ENCODE data around the gene NSUN6.
"Not testable (repeated sequence)": the region's sequence is repeated elsewhere in the genome, so short reads cannot be mapped to it uniquely, and the experiment has no call there.

NSUN6 gene

DNA sequence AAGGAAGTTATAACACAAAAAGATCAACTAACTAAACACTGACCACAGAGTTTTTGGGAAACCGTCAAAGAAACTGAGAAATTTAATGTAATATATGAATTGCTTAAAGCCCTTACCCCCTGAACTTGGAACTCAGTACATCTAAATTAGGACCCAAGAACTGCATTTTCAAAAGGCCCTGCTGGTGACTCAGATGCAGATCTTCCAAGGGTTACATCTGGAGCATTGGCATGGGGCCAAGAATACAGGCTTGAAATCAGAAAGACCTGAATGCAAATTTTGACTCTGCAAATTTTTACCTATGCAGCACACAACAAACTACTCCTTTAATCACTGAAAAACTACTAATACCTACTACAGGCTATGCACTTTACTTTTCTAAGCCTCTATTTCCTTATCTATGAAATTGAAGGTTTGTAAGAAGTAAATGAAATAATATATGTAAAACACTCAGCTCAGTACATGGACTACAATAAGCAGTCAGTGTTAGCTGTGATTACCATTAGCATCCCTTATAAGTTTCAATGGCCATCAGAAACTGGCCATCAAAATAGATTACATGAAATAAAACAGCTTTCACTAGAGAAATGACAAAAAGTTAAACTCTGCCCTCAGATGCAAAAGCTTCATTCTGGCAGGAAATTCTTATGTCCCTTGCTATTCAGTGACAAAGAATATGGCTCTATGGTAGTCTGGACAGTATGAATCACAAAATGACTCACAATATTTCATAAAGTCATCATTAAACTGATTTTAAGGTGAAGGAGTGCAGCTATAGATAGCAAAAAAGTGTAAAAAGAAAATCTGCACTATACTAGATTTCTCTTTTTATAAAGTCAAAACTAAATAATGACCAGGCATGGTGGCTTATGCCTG lies 43.6 kb downstream of the NSUN6 start:
- no peak for TF ChIP-seq ZNF274 (IDR thresholded peaks at IDR 0.05; ENCODE audit: low read depth, low read length)
- no peak overlapping the region for H3K4me3 ChIP-seq (ENCODE audit: low read length)

DNA sequence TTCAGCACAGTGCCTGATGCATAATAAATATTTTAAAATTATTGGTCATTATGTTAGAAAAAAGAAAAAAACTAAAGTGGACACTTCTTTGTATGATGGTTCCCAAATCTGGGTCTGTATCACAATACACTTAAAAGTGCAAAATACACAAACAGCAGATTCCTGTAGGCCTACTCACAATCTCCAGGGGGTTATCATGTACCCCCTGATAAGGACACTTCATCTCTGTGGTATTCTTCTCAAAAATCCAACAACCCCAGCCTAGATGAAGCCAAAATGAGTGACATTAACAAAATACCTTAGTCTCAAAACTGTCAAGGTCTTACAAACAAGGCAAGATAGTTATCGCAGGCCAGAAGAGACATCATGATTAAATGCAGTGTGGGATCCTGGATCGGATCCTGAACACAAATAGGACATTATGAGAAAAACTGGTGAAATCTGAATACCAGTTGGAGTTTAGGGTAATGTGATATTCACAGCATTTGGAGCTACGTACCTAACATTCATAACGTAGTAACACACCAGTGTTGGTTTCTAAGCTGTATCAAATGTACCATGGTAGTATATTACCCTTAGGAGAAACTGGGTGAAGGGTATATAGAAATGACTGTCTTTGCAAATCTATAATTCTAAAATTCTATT lies 45.2 kb downstream of the NSUN6 start:
- no peak overlapping the region for H3K4me3 ChIP-seq (ENCODE audit: low read length)
- no peak for TF ChIP-seq ZNF274 (IDR thresholded peaks at IDR 0.05; ENCODE audit: low read depth, low read length)

DNA sequence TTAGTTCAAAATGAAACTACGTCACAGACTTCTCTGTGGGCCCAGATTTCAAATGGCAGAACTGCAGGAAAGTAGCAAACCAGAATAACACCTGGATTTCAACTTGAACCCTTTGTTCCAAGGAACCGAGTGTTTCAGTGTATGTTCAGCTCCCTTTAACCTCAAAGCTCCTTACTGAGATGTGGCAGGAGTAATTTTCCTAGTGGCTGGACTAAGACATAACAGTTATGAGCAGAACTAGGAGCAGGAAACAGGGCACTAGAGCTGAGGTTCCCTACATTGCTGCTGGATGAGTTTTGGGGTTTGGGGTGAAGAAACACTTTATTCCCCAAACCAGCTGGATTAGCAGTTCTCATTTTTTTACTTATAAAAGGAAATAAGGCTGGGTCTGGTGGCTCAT lies 50.1 kb downstream of the NSUN6 start:
- H3K4me3 ChIP-seq (ENCODE audit: low read length) = no peak overlapping the region
- TF ChIP-seq ZNF274 (IDR thresholded peaks at IDR 0.05; ENCODE audit: low read depth, low read length) = no peak

DNA sequence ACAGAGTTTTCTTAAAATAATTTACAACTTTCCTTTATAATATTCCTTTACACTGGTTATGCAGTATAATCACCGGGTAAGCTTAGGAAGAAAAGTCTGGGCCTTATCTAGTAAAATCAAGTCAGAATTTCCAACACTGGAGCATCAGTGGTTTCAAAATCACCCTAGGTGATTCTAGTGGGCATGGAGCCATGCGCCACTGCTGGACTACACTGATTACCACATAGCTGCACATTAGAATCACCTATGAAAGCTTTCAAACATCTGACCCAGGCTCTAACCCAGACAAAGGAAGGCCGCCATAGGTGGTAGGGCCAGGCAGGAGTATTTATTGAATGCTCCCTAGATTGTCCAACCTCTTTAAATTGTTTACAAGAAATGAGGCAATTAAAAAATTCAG lies 52.0 kb downstream of the NSUN6 start:
- no peak for TF ChIP-seq ZNF274 (IDR thresholded peaks at IDR 0.05; ENCODE audit: low read depth, low read length)
- no peak overlapping the region for H3K4me3 ChIP-seq (ENCODE audit: low read length)

DNA sequence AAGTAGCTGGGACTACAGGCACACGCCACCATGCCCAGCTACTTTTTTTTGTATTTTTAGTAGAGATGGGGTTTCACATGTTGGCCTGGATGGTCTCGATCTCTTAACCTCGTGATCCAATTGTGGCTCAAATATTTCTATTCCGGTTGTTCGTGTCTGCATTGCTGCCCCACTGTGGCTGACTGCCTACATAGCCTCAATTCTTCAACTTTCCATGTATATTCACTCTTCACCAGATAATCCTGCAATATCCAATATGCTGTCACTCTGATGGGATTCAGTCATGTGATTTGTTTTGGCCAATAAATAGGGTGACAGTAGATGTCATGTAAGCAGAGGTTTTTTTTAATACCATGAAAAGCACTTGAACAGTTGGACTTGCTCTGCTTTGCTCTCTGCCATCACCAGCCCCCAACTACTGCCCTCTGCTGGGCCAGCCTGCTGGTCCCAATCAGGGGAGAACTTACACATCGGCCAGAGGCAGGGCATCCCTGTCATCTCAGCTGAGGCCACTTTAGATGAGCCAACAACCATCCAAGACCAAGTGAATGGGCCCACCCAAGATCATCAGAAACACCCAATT lies 56.7 kb downstream of the NSUN6 start:
- no peak for TF ChIP-seq ZNF274 (IDR thresholded peaks at IDR 0.05; ENCODE audit: low read depth, low read length)
- no peak overlapping the region for H3K4me3 ChIP-seq (ENCODE audit: low read length)

DNA sequence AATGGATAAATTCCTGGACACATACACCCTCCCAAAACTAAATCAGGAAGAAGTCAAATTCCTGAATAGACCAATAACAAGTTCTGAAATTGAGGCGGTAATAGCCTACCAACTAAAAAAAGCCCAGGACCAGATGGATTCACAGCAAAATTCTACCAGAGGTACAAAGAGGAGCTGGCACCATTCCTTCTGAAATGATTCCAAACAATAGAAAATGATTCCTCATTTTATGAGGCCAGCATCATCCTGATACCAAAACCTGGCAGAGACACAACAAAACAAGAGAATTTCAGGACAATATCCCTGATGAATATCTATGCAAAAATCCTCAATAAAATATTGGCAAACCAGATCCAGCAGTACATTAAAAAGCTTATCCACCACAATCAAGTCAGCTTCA lies 60.2 kb downstream of the NSUN6 start:
- not testable (repeated sequence) for H3K4me3 ChIP-seq (ENCODE audit: low read length)

DNA sequence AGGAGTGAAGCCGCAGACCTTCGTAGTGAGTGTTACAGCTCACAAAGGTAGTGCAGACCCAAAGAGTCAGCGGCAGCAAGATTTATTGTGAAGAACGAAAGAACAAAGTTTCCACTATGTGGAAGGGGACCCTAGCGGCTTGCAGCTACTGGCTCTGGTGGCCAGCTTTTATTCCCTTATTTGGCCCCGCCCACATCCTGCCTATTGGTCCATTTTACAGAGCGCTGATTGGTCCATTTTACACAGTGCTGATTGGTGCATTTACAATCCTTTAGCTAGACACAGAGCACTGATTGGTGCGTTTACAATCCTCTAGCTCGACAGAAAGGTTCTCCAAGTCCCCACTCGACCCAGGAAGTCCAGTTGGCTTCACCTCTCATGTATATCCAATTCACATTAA lies 64.8 kb downstream of the NSUN6 start:
- not testable (repeated sequence) for H3K4me3 ChIP-seq (ENCODE audit: low read length)

DNA sequence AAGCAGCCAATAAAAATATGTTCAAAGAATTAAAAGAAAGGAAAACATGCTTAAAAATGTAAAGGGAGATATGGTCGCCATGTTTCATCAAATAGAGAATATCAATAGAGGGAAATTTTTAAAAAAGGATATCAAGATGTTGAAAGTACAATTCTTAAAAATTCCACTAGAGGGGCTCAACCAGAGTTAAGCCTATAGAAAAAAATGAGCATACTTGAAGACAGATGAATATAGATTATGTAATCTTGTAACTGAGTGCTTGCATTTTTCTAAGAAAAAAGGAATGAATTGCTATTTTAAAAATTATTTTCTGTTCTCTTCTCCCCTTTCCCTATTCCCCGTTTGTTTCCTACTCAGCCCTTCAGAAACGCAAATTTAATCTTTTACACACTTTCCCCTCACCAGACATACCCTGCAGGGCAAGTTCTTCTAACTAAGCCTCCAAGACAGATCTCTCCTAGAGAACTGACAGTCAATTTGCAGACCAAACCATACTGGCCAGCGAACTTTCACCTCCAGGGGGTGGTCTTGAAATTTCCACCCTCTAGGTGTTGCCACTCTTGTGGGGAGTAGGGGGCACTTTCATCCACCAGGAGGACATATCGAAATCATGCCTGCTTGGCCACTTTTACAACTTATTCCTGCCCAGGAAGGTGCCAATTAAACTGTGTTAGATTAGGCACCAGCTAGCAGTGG lies 67.7 kb downstream of the NSUN6 start:
- TF ChIP-seq ZNF274 (IDR thresholded peaks at IDR 0.05; ENCODE audit: low read depth, low read length) = no peak
- no peak overlapping the region for H3K4me3 ChIP-seq (ENCODE audit: low read length)

DNA sequence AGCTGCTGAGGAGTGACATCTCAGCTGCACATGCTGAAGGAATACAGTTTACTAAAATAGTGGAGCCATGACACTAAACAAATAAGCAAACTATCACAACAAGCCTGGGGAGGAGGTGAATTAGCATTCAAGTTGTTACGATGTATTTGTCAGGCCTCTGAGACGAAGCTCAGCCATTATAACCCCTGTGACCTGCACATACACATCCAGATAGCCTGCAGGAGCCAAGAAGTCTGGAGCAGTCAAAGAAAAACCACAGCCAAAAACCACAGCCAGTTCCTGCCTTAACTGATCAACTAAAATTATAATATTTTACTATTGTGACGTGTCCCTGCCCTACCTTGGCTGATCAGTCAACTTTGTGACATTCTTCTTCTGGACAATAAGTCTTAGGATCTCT lies 68.6 kb downstream of the NSUN6 start:
- no peak for TF ChIP-seq ZNF274 (IDR thresholded peaks at IDR 0.05; ENCODE audit: low read depth, low read length)

DNA sequence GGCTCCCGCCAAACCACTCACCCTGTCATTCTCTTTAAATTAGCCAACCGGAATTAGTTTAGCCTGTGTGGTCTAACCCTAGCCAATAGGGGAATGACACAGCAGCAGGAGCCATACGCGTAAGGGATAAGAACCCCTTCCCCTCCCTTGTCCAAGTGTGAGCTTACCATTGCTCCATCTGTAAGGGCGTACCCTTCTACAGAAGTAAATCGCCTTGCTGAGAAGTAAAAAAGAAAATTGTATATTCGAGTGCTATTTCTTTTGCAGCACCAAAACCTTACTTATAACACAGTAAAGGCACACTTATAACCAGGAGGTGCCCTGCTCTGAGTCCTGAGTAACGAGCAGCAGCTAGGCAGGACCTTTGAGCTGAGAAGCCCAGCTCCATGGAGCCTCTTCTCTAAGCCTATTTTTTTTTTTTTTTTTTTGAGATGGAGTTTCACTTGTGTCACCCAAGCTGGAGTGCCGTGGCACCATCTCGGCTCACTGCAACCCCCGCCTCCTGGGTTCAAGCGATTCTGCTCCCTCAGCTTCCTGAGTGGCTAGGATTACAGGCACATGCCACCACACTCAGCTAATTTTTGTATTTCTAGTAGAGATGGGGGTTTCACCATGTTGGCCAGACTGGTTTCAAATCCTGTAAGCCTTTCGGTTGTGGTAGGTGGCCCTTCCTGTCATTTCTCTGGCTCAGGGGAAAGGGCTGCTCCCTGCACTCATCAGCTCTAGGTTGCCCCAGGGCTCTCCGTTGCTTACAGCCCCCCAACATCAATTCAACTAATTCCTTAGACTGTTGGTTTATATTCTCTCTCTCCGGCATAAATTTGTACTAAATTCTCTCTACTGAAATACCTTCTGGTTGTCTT lies 73.3 kb downstream of the NSUN6 start:
- no peak for TF ChIP-seq ZNF274 (IDR thresholded peaks at IDR 0.05; ENCODE audit: low read depth, low read length)

More for the DNA sequence above, 68.6 kb downstream of the NSUN6 start:
- no peak overlapping the region for H3K4me3 ChIP-seq (ENCODE audit: low read length)

DNA sequence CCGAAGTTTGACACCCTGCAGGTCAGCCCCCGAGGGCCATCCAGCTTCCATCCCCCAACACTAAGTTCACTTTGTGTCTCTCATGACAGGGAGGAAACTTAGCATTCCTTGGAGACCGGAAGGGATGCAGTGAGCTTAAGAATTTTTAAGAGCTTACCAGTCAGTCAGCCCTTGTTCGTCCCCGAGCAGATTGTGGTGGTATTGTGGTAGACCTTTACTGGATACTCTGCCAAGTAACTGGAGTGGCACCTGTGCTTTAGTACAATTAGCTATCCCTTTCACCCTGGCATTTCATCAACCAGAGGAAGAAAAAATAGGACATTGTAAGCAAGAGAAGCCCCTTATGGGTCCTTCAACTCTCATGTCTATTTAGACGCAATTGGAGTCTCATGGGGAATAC lies 74.8 kb downstream of the NSUN6 start:
- TF ChIP-seq ZNF274 (IDR thresholded peaks at IDR 0.05; ENCODE audit: low read depth, low read length) = no peak
- no peak overlapping the region for H3K4me3 ChIP-seq (ENCODE audit: low read length)

More for the DNA sequence above, 73.3 kb downstream of the NSUN6 start:
- H3K4me3 ChIP-seq (ENCODE audit: low read length) = no peak overlapping the region

DNA sequence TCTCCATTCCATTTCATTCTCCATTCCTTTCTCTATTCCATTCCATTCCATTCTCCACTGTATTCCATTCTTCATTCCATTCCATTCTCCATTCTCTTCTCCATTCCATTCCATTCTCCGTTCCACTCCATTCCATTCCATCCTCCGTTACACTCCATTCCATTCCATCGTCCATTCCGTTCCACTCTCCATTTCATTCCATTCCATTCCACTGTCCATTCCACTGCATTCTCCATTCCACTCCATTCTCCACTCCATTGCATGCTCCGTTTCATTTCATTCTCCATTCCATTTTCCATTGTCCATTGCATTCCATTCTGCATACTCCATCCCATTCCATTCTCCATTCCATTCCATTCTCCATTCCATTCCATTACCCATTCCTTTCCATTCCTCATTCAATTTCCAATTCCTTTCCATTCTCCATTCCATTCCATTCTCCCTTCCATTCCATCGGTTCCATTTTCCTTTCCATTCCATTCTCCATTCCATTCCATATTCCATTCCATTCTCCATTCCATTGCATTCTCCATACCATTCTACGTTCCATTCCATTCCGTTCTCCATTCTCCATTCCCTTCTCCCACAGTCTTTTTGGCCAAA lies 78.3 kb downstream of the NSUN6 start:
- TF ChIP-seq ZNF274 (IDR thresholded peaks at IDR 0.05; ENCODE audit: low read depth, low read length) = no peak
- H3K4me3 ChIP-seq (ENCODE audit: low read length) = no peak overlapping the region

DNA sequence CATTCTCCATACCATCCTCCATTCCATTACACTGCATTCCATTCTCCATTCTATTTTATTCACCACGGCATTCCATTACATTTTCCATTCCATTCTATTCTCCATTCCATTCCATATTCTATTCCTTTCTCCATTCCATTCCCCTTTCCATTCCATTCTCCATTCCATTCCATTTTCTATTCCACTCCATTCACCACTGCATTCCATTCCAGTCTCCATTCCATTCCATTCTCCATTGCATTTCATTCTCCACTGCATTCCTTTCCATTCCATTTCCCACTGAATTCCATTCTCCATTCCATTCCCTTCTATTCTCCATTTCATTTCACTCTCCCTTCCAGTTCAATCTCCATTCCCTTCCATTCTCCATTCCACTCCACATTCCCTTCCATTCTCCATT lies 79.6 kb downstream of the NSUN6 start:
- H3K4me3 ChIP-seq (ENCODE audit: low read length) = no peak overlapping the region
- no peak for TF ChIP-seq ZNF274 (IDR thresholded peaks at IDR 0.05; ENCODE audit: low read depth, low read length)
